ENCODE data around the gene ZNF182. TPM values are rescaled to one million over a fixed set of nuclear protein-coding genes. Genes with fewer than 3 reads are reported as not detected.
"Not testable (repeated sequence)": the region's sequence is repeated elsewhere in the genome, so short reads cannot be mapped to it uniquely, and the experiment has no call there.

The ZNF182 gene
- total RNA-seq, 2 donors from 2014 or later = 3.6 to 3.7 TPM

DNA sequence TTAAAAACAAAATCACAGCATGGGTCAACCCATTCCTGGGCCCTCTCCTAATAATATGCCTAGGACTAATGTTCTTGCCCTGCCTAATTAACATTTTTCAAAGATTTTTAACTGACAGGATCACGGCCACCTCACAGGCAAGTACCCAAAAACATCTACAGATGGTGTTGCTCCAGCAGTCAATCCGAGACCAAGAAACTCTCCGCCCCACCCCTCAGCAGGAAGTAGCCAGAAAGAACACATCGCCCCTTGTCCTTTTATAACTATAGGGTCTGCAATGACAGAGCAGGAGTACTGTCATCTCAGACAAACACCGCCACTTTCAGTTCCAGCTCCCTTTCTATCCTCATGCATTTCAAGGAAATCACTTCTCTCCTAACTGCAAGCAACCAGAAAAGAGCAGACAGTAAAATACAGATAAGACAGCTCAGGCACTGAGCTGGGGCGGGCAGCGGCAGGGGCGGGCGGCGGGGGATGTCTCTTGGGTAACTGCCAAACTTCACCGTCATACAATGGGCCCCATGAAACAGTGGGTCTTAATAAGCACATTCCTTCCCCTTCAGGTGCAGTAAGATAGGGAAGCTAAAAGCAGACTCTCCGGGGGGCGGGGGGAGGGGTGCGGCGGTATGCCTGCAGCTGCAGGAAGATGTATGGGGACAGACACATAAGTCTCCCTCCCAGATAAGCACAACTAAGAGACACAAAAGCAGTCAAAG, 67.4 kb downstream of the ZNF182 start:
- intact Hi-C loops (cut with DNase I) = no loop called here

DNA sequence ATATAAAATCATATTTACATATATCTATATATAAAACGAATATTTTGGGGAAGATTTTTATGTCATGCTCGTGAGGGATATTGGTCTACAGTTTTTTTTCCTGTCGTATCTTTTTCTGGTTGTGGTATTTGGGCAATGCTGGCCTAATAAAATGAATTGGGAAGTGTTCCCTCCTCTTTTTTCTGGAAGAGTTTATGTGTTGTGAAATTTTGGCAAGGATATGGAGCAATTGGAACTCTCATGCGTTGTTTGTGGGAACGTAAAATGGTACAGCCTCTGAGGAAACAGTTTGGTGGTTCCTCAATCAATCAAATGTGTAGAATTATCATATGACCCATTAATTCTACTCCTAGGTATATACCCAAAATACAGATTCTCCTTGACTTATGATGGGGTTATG, 69.8 kb downstream of the ZNF182 start:
- intact Hi-C loops (cut with DNase I) = no loop called here
- DNase-seq (ENCODE audit: low spot score) = no peak

More for the DNA sequence above, 67.4 kb downstream of the ZNF182 start:
- DNase-seq (ENCODE audit: low spot score) = no peak

GRCh38 chrX:47931970-47932369, 71.8 kb downstream of the ZNF182 start:
- DNase-seq (ENCODE audit: low spot score); intact Hi-C loops (cut with DNase I): not testable (repeated sequence)

- intact Hi-C loops (cut with DNase I) = no loop called here
- DNase-seq (ENCODE audit: low spot score) = no peak
Observed at GRCh38 chrX:47927212-47927611, 76.6 kb downstream of the ZNF182 start.

Other genes starting within 250 kb of the ZNF182 start
- 10 to 100 TPM; 11.2 to 12.3 TPM for gene ZNF81, start 167.1 kb downstream of the ZNF182 start, total RNA-seq
- not detected for gene SPACA5, start 3.0 kb upstream of the ZNF182 start, total RNA-seq
- 1 to 10 TPM; 3.4 to 4.4 TPM for gene ZNF630, start 67.7 kb upstream of the ZNF182 start, total RNA-seq
- gene SPACA5B, start 126.6 kb upstream of the ZNF182 start, total RNA-seq = not detected
- gene SSX5, start 192.8 kb upstream of the ZNF182 start, total RNA-seq = not detected